HG02642 (cell line): Measurements from ENCODE around the gene POLR1G.

Experiments
- ATAC-seq: cut with Tn5 transposase; IDR thresholded peaks from one replicate; pipeline ENCODE4 v1.9.1; 2021; ENCODE audit warnings: mild to moderate bottlenecking; ENCODE audit not compliant: unreplicated experiment, poor library complexity

The POLR1G gene

DNA sequence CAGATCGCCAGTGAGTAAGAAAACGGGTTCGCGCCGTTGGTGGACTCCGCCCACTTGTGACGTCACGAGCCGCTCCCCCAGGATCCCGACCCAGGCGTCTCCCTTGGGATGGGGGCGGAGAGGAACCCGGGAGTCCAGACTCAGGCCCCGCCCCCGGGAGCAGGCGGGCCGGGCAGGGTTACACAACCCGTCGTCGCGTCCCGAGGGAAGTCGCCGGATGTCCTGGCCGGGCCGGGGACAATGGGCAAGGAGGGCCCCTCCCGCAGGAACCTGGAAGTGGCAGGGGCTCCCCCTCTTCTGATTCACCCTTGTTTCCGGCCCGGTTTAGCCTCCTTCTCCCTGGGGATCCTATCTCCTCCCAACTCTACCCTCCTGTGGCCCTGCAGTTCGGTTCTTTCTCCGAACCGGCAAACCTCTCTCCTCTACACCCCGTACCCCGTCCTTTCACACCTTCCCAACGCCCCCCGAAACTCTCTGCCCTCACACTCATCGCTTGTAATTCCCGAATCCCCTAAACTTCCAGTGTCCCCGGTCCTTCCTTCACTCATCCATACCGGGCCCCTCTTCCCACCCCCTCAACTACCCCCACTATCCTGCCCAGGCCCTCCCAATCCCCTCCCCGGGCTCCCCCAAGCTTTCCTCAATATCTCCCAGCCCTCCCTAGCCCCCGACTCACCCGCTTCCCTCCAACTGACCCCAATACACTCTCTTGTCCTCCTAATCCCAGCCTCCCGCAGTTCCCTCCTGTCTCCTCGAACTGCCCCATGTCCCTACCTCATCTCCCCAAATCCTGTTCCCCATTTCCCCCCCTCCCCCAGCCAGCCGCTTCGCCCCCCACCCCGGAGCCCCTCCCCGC lies 37.2 kb downstream of the POLR1G start:
- ATAC-seq = no peak

DNA sequence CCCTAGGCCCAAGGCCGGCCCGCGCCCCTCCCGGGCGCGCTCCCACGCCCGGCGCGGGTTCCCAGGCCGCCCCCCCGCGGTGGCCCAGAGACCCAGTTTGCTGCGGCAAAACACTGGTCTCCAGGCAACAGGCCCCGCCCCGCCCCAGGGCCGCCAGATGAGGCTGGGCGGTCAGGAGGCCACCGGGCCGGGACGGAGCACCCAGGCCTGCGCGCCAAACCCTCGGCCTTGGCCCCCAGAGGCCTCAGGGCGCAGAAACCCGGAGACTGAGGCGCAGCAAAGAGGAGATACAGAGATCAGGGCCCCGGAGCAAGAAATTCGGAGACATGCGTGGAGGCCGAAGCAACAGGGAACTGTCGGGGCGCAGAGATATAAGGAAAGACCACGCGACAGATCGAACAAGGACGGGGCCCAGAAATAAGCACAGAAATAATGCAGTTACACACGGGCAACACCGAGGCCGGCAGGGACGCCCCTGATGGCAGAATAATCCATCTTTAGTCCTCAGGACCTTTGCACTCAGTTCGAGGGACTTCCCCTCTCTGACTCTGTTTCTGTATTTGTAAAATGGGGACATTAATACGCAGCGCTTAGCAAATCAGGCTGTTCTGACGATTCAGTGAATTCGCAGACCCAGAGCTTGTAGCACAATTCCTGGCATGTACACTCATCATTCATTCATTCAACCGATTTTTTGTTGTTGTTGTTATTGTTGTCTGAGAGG lies 38.0 kb downstream of the POLR1G start:
- ATAC-seq = peak; percentile 45

DNA sequence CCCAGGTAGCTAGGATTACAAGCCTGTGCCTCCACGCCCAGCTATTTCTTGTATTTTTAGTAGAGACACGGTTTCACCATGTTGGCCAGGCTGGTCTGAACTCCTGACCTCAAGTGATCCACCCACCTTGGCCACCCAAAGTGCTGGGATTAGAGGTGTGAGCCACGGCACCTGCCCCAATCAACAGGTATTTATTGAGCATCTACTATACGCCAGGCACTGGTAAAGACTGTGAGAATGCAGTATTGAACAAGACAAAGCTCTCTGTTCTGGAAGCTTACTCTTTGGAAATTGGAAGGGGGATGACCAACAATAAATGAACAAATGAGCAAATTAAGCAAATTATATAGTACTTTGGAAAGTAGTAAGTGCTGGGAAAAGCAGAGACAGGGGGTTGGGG lies 38.7 kb downstream of the POLR1G start:
- ATAC-seq = no peak

DNA sequence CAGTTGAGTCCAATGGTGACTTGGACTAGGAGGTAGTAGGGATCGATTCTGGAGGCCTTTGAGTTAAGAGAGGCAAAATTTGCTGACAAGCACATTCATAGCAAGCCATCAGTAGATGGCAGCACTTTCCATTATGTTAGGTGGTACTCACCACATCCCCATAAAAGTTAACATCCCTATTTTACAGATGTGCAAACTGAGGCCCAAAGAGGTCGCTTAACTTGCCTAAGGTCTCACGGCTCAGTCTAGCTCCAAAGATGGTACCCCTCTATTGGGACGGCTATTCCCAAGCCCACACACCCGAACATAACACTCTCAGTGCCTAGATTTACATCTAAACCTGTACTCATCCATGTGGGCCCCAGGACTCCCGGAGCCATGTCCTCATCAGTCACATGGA lies 39.9 kb downstream of the POLR1G start:
- ATAC-seq = no peak

DNA sequence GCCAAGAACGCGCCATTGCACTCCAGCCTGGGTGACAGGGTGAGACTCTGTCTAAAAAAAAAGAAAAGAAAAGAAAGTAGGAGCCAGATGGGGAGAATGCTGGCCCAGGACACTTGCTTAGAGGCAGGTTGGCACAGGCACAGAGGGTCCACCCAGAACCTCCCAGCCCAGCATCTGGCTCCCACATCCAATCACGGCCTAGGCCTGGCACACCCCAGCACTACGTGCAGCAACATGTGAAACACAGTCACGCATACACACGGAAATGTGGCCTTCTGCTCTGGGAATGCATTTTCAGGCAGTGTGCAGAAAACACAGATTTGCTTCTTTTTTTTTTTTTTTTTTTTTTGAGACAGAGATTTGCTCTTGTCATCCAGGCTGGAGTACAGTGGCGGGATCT lies 40.5 kb downstream of the POLR1G start:
- ATAC-seq = no peak

DNA sequence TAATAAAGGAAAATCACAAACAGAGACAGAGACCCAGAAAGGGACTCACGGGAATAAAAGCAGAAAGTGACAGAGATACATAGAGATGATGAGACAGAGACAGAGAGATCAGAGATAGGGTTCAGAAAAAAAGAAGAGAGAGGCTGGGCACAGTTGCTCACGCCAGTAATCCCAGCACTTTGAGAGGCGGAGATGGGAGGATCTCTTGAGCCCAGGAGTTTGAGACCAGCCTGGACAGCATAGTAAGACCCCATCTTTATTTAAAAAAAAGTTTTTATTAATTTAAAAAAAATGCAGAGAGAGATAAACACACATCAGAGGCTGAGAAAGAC lies 41.9 kb downstream of the POLR1G start:
- ATAC-seq = no peak

DNA sequence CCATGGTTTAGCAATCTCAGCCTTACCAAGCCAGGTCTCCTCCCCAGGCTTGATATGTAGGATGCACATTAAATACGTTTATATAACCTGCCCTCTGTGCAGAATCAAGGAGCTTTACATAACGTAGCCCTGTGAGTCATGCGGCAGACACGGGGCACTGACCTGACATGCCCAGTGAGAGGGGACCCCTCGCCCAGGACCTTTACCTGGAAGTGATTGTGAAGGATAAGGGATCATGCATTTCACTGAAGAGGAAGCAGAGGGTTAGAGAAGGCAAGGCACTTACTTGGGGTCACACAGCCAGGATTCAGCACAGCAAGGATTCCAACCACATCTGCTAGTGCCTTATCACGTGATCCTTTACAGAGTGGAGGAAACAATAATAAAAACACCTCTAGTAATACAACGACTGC lies 42.4 kb downstream of the POLR1G start:
- ATAC-seq = no peak

DNA sequence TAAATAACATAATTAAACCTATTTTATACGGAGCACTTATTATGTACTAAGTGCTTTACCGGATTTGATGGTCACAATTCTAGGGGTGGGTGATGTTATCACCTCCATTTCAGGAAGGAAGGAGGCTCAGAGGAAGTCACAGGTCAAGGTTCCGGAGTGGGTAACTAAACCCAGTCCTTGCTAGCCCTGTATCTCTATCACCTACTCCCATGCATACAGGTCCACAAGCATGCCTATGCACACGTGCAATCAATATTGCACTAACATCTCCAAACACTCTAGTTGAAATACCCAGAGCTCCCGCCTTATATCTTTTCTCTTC lies 43.5 kb downstream of the POLR1G start:
- ATAC-seq = no peak

DNA sequence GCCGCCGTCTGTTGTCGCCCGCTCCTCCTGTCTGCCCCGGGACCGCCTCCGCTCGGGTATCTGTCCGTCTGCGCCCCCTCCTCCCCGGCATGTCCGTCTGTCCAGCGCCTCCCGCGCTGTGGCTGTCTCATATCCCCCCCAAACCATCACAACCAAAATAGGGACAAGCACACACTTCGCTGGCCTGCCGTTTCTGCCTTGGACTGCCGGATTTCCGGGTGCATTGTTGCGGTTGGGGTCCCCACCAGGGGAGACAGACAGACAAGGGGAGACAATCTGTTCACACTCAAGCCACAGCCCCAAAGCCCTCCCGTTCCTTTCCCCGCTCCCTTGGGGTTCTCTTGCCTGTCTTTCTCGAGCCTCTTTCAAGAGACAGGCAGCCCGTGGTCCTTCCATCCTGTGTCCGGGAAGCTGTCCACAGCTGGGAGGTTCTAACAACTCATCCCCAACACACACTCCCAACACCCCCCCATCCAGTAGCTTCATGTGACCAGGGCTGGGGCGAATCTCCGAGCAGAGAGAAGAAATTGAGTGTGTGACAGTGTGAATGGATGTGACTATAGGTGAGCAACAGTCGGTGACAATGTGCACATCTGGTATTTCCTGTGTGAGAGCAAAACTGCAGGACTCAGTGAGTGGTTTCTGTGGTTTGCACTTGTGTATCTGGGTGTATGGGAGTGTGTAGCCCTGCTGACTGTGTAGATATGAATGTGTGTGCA lies 44.8 kb downstream of the POLR1G start:
- ATAC-seq = no peak

DNA sequence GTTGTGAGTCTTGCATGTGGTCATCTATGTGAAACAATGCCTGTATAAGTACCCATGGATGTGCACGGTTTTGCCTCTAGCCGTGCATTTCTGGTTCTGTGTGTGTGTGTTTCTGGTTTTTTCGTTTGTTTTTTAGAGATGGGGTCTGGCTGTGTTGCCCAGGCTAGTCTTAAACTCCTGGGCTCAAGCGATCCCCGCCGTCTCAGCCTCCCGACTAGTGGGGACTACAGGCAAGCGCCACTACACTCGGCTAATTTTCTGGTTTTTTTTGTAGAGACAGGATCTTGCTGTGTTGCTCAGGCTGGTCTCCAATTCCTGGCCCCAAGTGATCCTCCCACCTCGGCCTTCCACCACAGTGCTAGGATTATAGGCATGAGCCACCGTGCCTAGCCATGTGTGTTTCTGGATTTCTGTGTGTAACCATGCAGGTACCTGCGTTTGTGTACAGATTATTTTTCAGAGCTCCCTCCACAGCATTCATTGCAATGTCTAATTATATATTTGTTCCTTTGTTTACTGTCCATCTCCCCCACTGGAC lies 45.5 kb downstream of the POLR1G start:
- ATAC-seq = no peak

DNA sequence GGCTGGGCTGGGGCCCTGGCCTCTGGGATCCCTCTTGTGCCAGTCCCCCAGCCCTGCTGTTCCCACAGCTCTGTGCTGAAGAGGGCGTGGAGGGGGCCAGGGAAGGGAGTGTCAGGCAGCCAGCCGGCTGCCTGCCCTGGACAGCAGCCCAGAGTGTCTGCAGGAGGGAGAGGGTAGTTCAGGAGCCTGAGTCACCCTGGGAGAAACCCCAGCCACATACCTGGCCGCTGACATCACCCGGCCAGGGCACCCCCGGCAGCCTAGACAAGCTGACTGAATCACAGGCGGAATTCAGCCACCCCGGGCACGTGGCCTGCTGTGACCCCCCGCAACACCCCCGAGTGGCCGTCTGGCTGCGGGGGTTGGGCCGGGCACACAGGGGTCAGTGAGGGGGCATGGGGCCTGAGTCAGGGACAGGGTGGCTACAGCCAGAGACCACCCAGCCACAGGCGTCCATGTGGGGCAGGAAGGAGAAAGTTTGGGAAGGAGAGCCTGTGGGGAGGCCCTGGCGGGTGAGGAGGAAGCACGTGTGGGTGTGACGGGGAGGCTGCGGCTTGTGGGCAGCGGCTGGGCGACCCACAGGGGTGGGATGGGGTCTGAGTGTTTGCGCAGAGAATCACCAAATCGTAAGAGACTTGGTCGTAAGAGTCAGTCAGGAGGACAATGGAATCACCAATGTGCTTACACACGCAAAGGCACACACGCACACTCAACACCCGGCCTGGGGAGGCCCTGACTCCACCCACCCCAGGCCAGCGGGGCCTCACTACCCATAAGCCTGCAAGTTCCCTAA lies 49.5 kb downstream of the POLR1G start:
- no peak for ATAC-seq

DNA sequence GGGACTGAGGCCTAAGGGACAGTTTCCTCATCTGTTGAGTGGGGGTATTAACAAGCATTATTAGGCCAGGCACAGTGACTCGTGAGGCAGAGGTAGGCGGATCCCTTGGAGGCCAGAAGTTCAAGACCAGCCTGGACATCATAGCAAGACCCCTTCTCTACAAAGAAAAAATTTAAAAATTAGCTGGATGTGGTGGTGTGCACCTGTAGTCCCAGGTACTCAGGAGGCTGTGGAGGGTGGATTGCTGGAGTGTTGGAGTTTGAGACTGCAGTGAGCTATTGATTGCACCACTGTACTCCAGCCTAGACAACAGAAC lies 50.0 kb downstream of the POLR1G start:
- no peak for ATAC-seq

DNA sequence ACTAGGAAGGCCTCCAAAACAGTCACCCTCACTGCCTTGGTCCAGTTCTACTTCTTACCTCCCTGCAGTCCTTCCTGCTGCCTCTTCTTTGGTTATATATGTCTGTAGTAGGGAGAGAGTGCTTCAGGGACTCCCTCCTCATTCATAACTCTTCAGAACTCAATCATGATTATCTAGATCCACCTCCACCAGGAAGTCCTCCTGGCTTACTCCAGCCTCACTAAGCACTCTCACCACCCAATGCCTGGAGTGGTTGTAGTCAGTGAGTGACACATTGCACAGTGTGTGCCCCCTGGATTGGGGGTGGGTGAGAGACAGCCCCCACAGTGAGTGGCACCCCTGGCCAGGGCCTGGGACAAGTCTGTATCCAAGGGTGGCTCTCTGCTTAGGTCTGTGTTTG lies 51.3 kb downstream of the POLR1G start:
- no peak for ATAC-seq
